Ishikawa (cell line): ENCODE measurements around the gene SNAI3.

Experiments
- CEBPB ChIP-seq: IDR thresholded peaks from 2 replicates; pipeline ENCODE4 v1.6.1; 2012
- CREB1 ChIP-seq: IDR thresholded peaks from 2 replicates; pipeline ENCODE4 v1.6.1; 2012; ENCODE audit warnings: low read depth
- EGR1 ChIP-seq: IDR thresholded peaks from 2 replicates; pipeline ENCODE4 v1.6.1; 2012
- EP300 ChIP-seq: IDR thresholded peaks from 2 replicates; pipeline ENCODE4 v1.6.1; 2012; ENCODE audit warnings: borderline replicate concordance
- FOXM1 ChIP-seq: IDR thresholded peaks from 2 replicates; pipeline ENCODE4 v1.6.1; 2012; ENCODE audit warnings: low read depth, borderline replicate concordance
- NFIC ChIP-seq: IDR thresholded peaks from 2 replicates; pipeline ENCODE4 v1.6.1; 2012
- RAD21 ChIP-seq: IDR thresholded peaks from 2 replicates; pipeline ENCODE4 v1.6.1; 2012; ENCODE audit warnings: low read depth
- TAF1 ChIP-seq: IDR thresholded peaks from 2 replicates; pipeline ENCODE4 v1.6.1; 2012; ENCODE audit warnings: low read depth, mild to moderate bottlenecking
- TCF12 ChIP-seq: IDR thresholded peaks from 2 replicates; pipeline ENCODE4 v1.6.1; 2012; ENCODE audit warnings: low read depth
- TEAD4 ChIP-seq: IDR thresholded peaks from 2 replicates; pipeline ENCODE4 v1.6.1; 2012
- YY1 ChIP-seq: IDR thresholded peaks from 2 replicates; pipeline ENCODE4 v1.6.1; 2012; ENCODE audit warnings: low read depth
- ZBTB7A ChIP-seq: IDR thresholded peaks from 2 replicates; pipeline ENCODE4 v1.6.1; 2012; ENCODE audit warnings: low read depth
- TF ChIP-seq, protein P1 (sequence below): IDR thresholded peaks from 2 replicates; pipeline ENCODE4 v1.6.1; 2012
- TF ChIP-seq, protein P2 (sequence below): IDR thresholded peaks from 2 replicates; pipeline ENCODE4 v1.6.1; 2012; ENCODE audit warnings: low read depth, mild to moderate bottlenecking
- TF ChIP-seq, protein P3 (sequence below): IDR thresholded peaks from 2 replicates; pipeline ENCODE4 v1.6.1; 2012

The SNAI3 gene

DNA sequence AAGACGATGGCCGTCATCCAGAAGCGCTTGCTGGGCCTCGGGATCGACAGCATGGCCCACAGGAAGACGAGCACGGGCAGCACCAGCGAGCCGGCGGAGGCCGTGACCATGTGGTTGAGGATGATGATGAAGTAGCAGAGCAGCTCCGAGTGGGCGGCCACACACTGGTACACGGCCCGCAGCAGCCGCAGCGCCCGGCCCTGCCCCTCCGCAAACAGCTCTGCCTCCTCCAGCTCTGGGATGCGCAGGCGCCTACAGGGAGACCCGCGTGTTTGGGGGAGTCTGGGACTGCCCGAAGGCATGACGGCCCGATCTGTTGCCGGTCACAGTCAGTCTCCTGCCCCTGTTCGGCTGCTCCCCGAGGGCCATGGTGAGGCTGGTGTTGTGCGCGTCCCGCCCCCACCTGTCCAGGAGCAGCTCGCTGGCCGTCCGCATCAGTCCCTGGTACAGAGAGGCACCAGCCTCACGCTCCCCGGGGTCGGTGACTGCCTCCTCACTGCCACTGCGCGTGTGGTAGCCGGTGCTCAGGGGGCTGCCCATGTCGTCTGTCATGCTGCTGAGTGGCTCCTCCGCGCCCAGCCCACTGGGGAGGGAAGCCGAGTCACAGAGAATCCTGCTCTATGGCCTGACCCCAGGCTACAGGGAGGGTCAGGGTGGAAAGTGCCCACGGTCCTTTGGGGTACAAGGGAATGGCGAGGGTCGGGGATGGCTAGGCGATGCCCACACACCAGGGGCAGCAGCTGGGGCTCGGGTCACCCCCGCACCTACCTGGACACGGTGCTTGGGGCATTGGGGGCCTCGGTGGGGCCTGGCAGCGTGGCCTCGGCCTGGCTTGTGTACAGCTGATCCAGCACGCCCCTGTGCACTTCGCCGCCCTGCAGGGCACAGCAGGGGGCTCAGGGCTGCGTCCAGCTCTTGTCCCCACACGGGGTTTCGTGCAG is 35.8 kb upstream of the SNAI3 start:
- TF ChIP-seq RAD21 (no peak), EGR1 (no peak)

DNA sequence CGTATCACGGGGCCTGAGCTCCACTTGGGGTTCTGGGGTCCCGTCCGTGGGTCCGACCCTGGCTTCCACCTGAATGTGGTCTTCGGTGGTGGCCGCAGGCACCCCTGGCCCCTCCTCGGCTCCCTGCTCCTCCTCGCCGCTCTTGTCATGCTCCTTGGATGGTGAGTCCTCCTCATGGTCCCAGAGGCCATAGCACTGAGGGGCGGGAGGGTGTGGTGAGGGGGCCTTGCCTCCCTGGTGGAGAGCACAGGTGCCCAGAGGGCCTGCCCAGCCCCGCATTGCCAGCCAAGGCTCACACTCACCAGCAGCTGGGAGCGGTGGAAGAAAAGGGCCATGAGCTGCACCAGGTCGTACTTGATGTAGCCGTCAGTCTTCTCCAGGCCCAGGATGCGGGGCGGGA is 34.9 kb upstream of the SNAI3 start:
- TF ChIP-seq, protein P1, sequence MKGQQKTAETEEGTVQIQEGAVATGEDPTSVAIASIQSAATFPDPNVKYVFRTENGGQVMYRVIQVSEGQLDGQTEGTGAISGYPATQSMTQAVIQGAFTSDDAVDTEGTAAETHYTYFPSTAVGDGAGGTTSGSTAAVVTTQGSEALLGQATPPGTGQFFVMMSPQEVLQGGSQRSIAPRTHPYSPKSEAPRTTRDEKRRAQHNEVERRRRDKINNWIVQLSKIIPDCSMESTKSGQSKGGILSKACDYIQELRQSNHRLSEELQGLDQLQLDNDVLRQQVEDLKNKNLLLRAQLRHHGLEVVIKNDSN = no peak

DNA sequence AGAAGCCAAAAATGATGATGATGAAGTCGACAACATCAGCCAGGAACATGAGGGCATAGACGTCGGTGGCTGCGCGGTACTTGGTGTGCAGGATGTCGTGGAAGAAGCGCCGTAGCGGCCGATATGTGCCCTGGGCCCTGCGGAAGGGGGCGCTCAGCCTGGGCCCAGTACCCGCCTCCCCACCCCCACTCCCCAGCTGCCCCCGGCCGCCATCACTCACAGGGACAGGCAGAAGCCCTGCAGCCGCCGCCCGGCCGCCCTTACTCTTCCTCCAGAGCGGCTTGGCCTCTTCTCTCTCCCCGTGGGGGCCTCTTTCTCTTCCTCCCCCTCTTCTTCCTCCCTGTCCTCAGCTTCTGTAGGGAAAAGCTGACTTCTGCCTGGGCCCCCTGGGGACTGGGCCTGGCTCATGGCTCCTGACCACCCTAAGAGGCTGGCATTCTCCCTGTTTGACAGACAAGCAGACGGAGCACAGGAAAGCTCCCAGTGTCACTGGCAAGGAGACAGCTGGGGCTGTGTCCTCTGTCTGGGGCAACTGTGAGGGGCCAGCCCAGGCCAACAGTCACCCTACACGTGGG is 34.2 kb upstream of the SNAI3 start:
- TF ChIP-seq CEBPB (no peak), TAF1 (no peak)
- TF ChIP-seq, protein P1 = no peak

DNA sequence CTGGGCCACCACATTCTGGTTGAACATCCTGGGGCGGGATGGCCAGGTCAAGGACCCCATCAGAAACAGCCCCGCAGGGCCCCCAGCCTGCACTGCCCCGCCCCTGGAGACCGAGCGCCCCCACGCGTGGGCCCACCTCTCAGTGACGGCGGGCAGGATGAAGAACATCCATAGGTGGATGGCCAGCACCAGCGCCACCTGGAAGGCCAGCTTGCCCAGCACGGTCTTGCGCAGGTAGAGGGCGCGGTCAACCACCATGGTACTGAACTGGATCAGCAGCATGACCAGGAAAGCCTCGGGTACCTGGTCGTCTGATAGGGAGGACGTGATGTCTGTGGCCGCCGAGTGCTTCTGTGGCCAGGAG is 33.6 kb upstream of the SNAI3 start:
- TF ChIP-seq, protein P1 = no peak
- no peak for TF ChIP-seq TEAD4
- TF ChIP-seq NFIC = no peak
- no peak for TF ChIP-seq TCF12
- no peak for TF ChIP-seq EP300
- no peak for TF ChIP-seq CREB1
- no peak for TF ChIP-seq RAD21
- TF ChIP-seq YY1 = no peak
- TF ChIP-seq, protein P2, sequence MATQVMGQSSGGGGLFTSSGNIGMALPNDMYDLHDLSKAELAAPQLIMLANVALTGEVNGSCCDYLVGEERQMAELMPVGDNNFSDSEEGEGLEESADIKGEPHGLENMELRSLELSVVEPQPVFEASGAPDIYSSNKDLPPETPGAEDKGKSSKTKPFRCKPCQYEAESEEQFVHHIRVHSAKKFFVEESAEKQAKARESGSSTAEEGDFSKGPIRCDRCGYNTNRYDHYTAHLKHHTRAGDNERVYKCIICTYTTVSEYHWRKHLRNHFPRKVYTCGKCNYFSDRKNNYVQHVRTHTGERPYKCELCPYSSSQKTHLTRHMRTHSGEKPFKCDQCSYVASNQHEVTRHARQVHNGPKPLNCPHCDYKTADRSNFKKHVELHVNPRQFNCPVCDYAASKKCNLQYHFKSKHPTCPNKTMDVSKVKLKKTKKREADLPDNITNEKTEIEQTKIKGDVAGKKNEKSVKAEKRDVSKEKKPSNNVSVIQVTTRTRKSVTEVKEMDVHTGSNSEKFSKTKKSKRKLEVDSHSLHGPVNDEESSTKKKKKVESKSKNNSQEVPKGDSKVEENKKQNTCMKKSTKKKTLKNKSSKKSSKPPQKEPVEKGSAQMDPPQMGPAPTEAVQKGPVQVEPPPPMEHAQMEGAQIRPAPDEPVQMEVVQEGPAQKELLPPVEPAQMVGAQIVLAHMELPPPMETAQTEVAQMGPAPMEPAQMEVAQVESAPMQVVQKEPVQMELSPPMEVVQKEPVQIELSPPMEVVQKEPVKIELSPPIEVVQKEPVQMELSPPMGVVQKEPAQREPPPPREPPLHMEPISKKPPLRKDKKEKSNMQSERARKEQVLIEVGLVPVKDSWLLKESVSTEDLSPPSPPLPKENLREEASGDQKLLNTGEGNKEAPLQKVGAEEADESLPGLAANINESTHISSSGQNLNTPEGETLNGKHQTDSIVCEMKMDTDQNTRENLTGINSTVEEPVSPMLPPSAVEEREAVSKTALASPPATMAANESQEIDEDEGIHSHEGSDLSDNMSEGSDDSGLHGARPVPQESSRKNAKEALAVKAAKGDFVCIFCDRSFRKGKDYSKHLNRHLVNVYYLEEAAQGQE = no peak
- TF ChIP-seq CEBPB = no peak

DNA sequence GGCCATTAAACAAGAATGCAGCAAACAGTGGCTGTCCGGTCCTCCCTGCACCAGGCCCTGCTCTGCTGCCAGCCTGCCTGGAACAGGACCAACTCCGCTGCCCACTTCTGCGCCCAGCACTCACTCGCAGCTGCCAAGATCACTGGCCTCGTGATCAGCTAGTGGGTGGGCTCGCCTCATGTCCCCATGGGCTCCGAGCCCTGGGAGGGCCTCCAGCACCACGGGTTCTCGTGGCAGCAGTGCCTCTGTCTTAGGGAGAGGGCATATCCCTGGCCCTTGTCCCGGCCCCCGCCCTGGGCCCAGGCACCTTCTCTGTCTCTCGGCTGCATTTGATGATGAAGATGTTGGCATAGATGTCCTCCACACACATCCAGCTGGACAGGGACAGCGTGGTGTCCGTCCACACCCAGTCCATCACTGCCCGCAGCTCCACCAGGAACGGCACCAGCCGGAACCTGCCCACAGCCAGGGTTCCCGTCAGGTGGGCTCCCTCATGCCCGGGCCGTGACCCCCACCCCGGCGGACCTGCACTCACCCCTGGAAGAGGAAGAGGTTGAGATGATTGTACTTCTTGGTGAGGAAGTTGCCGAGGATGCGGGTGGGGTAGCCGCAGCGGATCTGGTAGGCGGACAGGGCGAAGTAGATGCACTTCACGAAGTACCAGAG is 33.1 kb upstream of the SNAI3 start:
- TF ChIP-seq CEBPB = no peak
- no peak for TF ChIP-seq TAF1
- TF ChIP-seq, protein P2 = no peak
- TF ChIP-seq, protein P3, sequence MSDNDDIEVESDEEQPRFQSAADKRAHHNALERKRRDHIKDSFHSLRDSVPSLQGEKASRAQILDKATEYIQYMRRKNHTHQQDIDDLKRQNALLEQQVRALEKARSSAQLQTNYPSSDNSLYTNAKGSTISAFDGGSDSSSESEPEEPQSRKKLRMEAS = no peak
- TF ChIP-seq YY1 = no peak
- no peak for TF ChIP-seq TEAD4
- TF ChIP-seq NFIC = no peak
- TF ChIP-seq TCF12 = no peak
- TF ChIP-seq ZBTB7A = no peak
- TF ChIP-seq, protein P1 = no peak
- TF ChIP-seq EGR1 = no peak
- TF ChIP-seq EP300 = no peak
- TF ChIP-seq CREB1 = no peak
- no peak for TF ChIP-seq RAD21
- TF ChIP-seq FOXM1 = no peak

DNA sequence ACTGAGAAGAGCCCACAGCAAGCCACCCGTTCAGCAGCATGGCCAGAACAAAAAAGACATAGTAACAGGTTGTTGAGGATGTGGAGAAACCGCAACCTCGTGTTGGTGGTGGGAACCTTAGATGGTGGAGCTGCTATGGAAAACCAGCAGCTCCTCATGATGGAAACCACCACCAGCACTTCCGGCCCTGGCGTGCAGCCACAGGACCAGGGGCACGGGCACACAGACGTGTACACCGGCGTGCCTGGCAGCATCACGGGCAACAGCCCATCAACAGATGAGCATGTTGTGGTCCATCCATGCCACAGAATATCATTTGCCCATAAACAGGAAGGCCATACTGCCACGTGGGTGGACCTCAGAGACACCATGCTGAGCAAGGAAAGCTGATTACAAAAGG is 31.9 kb upstream of the SNAI3 start:
- TF ChIP-seq NFIC (no peak), EP300 (no peak), TCF12 (no peak), CREB1 (no peak), FOXM1 (no peak), RAD21 (no peak), ZBTB7A (no peak), EGR1 (no peak), TEAD4 (no peak), CEBPB (no peak), TAF1 (no peak)
- TF ChIP-seq, protein P3 = no peak
- TF ChIP-seq, protein P2 = no peak
- TF ChIP-seq, protein P1 = no peak
